ENCODE results near the gene C16orf86. TPM values are rescaled to one million over a fixed set of nuclear protein-coding genes. Genes with fewer than 3 reads are reported as not detected.
A peak's percentile ranks its signal among the peaks of the same experiment; 100 is the strongest.

C16orf86 gene
- total RNA-seq, 1 experiment from 2014 or later: 4.9 TPM

DNA sequence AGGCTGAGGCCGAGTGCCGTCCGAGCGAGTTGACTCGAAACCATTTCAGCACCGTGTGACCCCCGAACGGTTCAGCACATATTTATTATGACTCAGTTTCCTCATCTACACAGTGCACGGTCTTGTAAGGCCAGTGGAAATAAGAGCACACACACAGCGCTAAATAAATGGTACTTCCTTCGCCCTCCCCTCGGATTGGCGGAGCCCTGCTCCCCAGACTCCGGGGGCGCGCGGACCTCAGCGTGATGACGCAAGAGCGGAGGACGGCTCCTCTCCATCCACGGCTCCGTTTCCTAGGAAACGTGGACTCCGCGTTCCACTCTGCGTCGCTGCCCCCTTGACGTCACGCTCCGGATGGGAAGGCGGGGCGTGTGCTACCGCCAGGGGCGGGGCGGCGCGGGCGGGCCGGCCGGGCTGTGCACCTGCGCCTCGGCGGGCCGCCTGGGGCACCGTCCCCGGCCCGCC lies 6.0 kb upstream of the C16orf86 start, which contains the start of gene PARD6A (continued):
- TF ChIP-seq, protein P1, sequence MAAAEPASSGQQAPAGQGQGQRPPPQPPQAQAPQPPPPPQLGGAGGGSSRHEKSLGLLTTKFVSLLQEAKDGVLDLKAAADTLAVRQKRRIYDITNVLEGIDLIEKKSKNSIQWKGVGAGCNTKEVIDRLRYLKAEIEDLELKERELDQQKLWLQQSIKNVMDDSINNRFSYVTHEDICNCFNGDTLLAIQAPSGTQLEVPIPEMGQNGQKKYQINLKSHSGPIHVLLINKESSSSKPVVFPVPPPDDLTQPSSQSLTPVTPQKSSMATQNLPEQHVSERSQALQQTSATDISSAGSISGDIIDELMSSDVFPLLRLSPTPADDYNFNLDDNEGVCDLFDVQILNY (CRISPR knock-in tag; IDR thresholded peaks at IDR 0.05): no peak
- TF ChIP-seq, protein P2, sequence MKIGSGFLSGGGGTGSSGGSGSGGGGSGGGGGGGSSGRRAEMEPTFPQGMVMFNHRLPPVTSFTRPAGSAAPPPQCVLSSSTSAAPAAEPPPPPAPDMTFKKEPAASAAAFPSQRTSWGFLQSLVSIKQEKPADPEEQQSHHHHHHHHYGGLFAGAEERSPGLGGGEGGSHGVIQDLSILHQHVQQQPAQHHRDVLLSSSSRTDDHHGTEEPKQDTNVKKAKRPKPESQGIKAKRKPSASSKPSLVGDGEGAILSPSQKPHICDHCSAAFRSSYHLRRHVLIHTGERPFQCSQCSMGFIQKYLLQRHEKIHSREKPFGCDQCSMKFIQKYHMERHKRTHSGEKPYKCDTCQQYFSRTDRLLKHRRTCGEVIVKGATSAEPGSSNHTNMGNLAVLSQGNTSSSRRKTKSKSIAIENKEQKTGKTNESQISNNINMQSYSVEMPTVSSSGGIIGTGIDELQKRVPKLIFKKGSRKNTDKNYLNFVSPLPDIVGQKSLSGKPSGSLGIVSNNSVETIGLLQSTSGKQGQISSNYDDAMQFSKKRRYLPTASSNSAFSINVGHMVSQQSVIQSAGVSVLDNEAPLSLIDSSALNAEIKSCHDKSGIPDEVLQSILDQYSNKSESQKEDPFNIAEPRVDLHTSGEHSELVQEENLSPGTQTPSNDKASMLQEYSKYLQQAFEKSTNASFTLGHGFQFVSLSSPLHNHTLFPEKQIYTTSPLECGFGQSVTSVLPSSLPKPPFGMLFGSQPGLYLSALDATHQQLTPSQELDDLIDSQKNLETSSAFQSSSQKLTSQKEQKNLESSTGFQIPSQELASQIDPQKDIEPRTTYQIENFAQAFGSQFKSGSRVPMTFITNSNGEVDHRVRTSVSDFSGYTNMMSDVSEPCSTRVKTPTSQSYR (CRISPR knock-in tag; IDR thresholded peaks at IDR 0.05): no peak
- TF ChIP-seq RORB (CRISPR knock-in tag; IDR thresholded peaks at IDR 0.05) (no peak), RELA (CRISPR knock-in tag; IDR thresholded peaks at IDR 0.05; ENCODE audit: borderline replicate concordance) (no peak), ZNF317 (CRISPR knock-in tag; IDR thresholded peaks at IDR 0.05; ENCODE audit: borderline replicate concordance, low read depth) (no peak), ZNF423 (CRISPR knock-in tag; IDR thresholded peaks at IDR 0.05) (no peak), ELF4 (CRISPR knock-in tag; IDR thresholded peaks at IDR 0.05; ENCODE audit: low read depth) (no peak), TCF7 (CRISPR knock-in tag; IDR thresholded peaks at IDR 0.05; ENCODE audit: low read depth) (no peak), NFATC4 (CRISPR knock-in tag; IDR thresholded peaks at IDR 0.05) (no peak), PRRX2 (CRISPR knock-in tag; IDR thresholded peaks at IDR 0.05) (no peak), JUN (CRISPR knock-in tag; IDR thresholded peaks at IDR 0.05) (no peak), SOX15 (CRISPR knock-in tag; IDR thresholded peaks at IDR 0.05) (no peak), ZNF121 (CRISPR knock-in tag; IDR thresholded peaks at IDR 0.05) (no peak), SP1 (CRISPR knock-in tag; conservative IDR thresholded peaks at IDR 0.05) (peak; percentile 83), KAT7 (CRISPR knock-in tag; IDR thresholded peaks at IDR 0.05; ENCODE audit: borderline replicate concordance) (no peak), MXD4 (CRISPR knock-in tag; IDR thresholded peaks at IDR 0.05; ENCODE audit: borderline replicate concordance) (no peak), GABPB1 (CRISPR knock-in tag; IDR thresholded peaks at IDR 0.05) (peak; percentile 91), ZNF219 (CRISPR knock-in tag; IDR thresholded peaks at IDR 0.05; ENCODE audit: borderline replicate concordance) (no peak), FOXJ3 (CRISPR knock-in tag; IDR thresholded peaks at IDR 0.05; ENCODE audit: borderline replicate concordance) (no peak), IRF2 (CRISPR knock-in tag; IDR thresholded peaks at IDR 0.05; ENCODE audit: borderline replicate concordance, low read depth) (no peak)
- TF ChIP-seq, protein P3, sequence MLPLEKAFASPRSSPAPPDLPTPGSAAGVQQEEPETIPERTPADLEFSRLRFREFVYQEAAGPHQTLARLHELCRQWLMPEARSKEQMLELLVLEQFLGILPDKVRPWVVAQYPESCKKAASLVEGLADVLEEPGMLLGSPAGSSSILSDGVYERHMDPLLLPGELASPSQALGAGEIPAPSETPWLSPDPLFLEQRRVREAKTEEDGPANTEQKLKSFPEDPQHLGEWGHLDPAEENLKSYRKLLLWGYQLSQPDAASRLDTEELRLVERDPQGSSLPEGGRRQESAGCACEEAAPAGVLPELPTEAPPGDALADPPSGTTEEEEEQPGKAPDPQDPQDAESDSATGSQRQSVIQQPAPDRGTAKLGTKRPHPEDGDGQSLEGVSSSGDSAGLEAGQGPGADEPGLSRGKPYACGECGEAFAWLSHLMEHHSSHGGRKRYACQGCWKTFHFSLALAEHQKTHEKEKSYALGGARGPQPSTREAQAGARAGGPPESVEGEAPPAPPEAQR (CRISPR knock-in tag; IDR thresholded peaks at IDR 0.05): no peak
- TF ChIP-seq, protein P4, sequence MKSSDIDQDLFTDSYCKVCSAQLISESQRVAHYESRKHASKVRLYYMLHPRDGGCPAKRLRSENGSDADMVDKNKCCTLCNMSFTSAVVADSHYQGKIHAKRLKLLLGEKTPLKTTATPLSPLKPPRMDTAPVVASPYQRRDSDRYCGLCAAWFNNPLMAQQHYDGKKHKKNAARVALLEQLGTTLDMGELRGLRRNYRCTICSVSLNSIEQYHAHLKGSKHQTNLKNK (CRISPR knock-in tag; IDR thresholded peaks at IDR 0.05): no peak
- TF ChIP-seq, protein P5, sequence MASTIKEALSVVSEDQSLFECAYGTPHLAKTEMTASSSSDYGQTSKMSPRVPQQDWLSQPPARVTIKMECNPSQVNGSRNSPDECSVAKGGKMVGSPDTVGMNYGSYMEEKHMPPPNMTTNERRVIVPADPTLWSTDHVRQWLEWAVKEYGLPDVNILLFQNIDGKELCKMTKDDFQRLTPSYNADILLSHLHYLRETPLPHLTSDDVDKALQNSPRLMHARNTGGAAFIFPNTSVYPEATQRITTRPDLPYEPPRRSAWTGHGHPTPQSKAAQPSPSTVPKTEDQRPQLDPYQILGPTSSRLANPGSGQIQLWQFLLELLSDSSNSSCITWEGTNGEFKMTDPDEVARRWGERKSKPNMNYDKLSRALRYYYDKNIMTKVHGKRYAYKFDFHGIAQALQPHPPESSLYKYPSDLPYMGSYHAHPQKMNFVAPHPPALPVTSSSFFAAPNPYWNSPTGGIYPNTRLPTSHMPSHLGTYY (CRISPR knock-in tag; IDR thresholded peaks at IDR 0.05): no peak
- TF ChIP-seq, protein P6, sequence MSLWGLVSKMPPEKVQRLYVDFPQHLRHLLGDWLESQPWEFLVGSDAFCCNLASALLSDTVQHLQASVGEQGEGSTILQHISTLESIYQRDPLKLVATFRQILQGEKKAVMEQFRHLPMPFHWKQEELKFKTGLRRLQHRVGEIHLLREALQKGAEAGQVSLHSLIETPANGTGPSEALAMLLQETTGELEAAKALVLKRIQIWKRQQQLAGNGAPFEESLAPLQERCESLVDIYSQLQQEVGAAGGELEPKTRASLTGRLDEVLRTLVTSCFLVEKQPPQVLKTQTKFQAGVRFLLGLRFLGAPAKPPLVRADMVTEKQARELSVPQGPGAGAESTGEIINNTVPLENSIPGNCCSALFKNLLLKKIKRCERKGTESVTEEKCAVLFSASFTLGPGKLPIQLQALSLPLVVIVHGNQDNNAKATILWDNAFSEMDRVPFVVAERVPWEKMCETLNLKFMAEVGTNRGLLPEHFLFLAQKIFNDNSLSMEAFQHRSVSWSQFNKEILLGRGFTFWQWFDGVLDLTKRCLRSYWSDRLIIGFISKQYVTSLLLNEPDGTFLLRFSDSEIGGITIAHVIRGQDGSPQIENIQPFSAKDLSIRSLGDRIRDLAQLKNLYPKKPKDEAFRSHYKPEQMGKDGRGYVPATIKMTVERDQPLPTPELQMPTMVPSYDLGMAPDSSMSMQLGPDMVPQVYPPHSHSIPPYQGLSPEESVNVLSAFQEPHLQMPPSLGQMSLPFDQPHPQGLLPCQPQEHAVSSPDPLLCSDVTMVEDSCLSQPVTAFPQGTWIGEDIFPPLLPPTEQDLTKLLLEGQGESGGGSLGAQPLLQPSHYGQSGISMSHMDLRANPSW (CRISPR knock-in tag; conservative IDR thresholded peaks at IDR 0.05; ENCODE audit: low read depth): no peak
- TF ChIP-seq, protein P7, sequence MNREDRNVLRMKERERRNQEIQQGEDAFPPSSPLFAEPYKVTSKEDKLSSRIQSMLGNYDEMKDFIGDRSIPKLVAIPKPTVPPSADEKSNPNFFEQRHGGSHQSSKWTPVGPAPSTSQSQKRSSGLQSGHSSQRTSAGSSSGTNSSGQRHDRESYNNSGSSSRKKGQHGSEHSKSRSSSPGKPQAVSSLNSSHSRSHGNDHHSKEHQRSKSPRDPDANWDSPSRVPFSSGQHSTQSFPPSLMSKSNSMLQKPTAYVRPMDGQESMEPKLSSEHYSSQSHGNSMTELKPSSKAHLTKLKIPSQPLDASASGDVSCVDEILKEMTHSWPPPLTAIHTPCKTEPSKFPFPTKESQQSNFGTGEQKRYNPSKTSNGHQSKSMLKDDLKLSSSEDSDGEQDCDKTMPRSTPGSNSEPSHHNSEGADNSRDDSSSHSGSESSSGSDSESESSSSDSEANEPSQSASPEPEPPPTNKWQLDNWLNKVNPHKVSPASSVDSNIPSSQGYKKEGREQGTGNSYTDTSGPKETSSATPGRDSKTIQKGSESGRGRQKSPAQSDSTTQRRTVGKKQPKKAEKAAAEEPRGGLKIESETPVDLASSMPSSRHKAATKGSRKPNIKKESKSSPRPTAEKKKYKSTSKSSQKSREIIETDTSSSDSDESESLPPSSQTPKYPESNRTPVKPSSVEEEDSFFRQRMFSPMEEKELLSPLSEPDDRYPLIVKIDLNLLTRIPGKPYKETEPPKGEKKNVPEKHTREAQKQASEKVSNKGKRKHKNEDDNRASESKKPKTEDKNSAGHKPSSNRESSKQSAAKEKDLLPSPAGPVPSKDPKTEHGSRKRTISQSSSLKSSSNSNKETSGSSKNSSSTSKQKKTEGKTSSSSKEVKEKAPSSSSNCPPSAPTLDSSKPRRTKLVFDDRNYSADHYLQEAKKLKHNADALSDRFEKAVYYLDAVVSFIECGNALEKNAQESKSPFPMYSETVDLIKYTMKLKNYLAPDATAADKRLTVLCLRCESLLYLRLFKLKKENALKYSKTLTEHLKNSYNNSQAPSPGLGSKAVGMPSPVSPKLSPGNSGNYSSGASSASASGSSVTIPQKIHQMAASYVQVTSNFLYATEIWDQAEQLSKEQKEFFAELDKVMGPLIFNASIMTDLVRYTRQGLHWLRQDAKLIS (CRISPR knock-in tag; IDR thresholded peaks at IDR 0.05; ENCODE audit: borderline replicate concordance): no peak
- TF ChIP-seq, protein P8, sequence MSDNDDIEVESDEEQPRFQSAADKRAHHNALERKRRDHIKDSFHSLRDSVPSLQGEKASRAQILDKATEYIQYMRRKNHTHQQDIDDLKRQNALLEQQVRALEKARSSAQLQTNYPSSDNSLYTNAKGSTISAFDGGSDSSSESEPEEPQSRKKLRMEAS (CRISPR knock-in tag; IDR thresholded peaks at IDR 0.05): no peak; the same call in none of the 2 replicates

Data from WTC11 (cell line).